DOHH2 (cell line): Measurements from ENCODE around the gene COTL1.

Experiments
- H3F3A ChIP-seq: fragments of 200-600 bp; sonication (generic), shearing (Covaris generic); 2 replicates; pipeline ENCODE4 v1.6.0; 2016; ENCODE audit warnings: antibody characterized with exemption, mild to moderate bottlenecking; ENCODE audit not compliant: control insufficient read depth, insufficient read depth
- H3K27ac ChIP-seq: fragments of 200-600 bp; sonication (generic); 2 replicates; pipeline ENCODE4 v1.5.1; 2014; ENCODE audit warnings: low read depth, mild to moderate bottlenecking, low read length, moderate library complexity
- H3K27me3 ChIP-seq: fragments of 200-600 bp; sonication (generic); 2 replicates; pipeline ENCODE4 v1.6.1; 2014; ENCODE audit warnings: mild to moderate bottlenecking, low read length, mixed read lengths; ENCODE audit not compliant: control insufficient read depth
- H3K36me3 ChIP-seq: fragments of 200-600 bp; sonication (generic); 2 replicates; pipeline ENCODE4 v1.6.1; 2014; ENCODE audit warnings: mild to moderate bottlenecking, low read length, moderate library complexity, mixed read lengths; ENCODE audit not compliant: control insufficient read depth
- H3K4me1 ChIP-seq: fragments of 200-600 bp; sonication (generic); 2 replicates; pipeline ENCODE4 v1.6.1; 2014; ENCODE audit warnings: mild to moderate bottlenecking, low read length, mixed read lengths; ENCODE audit not compliant: control insufficient read depth
- H3K4me2 ChIP-seq: fragments of 200-600 bp; sonication (generic); 2 replicates; pipeline ENCODE4 v1.6.0; 2014; ENCODE audit warnings: mild to moderate bottlenecking, low read length, moderate library complexity
- H3K4me3 ChIP-seq: fragments of 200-600 bp; sonication (generic); 2 replicates; pipeline ENCODE4 v1.5.1; 2014; ENCODE audit warnings: mild to moderate bottlenecking, low read length, mixed read lengths
- H3K79me2 ChIP-seq: fragments of 200-600 bp; sonication (generic); 2 replicates; pipeline ENCODE4 v1.6.1; 2014; ENCODE audit warnings: mild to moderate bottlenecking, low read length, mixed read lengths; ENCODE audit not compliant: control insufficient read depth
- H3K9me2 ChIP-seq: fragments of 200-600 bp; sonication (generic); replicated peaks from 2 replicates; pipeline ENCODE4 v1.6.1; 2014; ENCODE audit warnings: mild to moderate bottlenecking, low read length, mixed read lengths; ENCODE audit not compliant: control insufficient read depth
- H3K9me3 ChIP-seq: fragments of 200-600 bp; sonication (generic); 2 replicates; pipeline ENCODE4 v1.6.1; 2014; ENCODE audit warnings: antibody characterized with exemption, low read length, mixed read lengths; ENCODE audit not compliant: control insufficient read depth, insufficient read depth
- H4K20me1 ChIP-seq: fragments of 200-600 bp; sonication (generic); 2 replicates; pipeline ENCODE4 v1.6.0; 2014; ENCODE audit warnings: low read depth, mild to moderate bottlenecking, antibody characterized with exemption, low read length, moderate library complexity; ENCODE audit not compliant: control insufficient read depth, insufficient read depth
- EZH2phosphoT487 ChIP-seq: fragments of 200-600 bp; sonication (generic); IDR thresholded peaks from 2 replicates; pipeline ENCODE4 v1.6.1; 2017; ENCODE audit warnings: borderline replicate concordance, mild to moderate bottlenecking, antibody characterized with exemption, low read length, moderate library complexity, mixed read lengths
- TF ChIP-seq, protein P1 (sequence below): fragments of 200-600 bp; sonication (generic); IDR thresholded peaks from one replicate; pipeline ENCODE4 v1.5.1; 2014; ENCODE audit warnings: antibody characterized with exemption, mild to moderate bottlenecking, low read depth, low read length; ENCODE audit not compliant: poor library complexity, severe bottlenecking

COTL1 gene

GRCh38 chr16:84663433-84664101 is 45.7 kb upstream of the COTL1 start:
- H3K27ac ChIP-seq, result peak overlapping the region; percentile 72
- H3K27me3 ChIP-seq, result no peaks in the 10 kb centered on the region
- H3K4me1 ChIP-seq, result peaks cover 40% of the 10 kb centered on the region
- peaks cover 3% of the 10 kb centered on the region; the same call in 1 of the 2 replicates for H3F3A ChIP-seq
- H3K4me2 ChIP-seq, result peak overlapping the region; percentile 79
- H3K36me3 ChIP-seq, result peaks cover 42% of the 10 kb centered on the region
- TF ChIP-seq EZH2phosphoT487, result no peak
- TF ChIP-seq, protein P1, sequence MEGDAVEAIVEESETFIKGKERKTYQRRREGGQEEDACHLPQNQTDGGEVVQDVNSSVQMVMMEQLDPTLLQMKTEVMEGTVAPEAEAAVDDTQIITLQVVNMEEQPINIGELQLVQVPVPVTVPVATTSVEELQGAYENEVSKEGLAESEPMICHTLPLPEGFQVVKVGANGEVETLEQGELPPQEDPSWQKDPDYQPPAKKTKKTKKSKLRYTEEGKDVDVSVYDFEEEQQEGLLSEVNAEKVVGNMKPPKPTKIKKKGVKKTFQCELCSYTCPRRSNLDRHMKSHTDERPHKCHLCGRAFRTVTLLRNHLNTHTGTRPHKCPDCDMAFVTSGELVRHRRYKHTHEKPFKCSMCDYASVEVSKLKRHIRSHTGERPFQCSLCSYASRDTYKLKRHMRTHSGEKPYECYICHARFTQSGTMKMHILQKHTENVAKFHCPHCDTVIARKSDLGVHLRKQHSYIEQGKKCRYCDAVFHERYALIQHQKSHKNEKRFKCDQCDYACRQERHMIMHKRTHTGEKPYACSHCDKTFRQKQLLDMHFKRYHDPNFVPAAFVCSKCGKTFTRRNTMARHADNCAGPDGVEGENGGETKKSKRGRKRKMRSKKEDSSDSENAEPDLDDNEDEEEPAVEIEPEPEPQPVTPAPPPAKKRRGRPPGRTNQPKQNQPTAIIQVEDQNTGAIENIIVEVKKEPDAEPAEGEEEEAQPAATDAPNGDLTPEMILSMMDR, result no peak
- H3K4me3 ChIP-seq, result peak overlapping the region; percentile 64
- H3K9me2 ChIP-seq, result no peaks in the 10 kb centered on the region
- no peaks in the 10 kb centered on the region for H3K9me3 ChIP-seq
- H4K20me1 ChIP-seq, result no peaks in the 10 kb centered on the region
- no peaks in the 10 kb centered on the region for H3K79me2 ChIP-seq

- no peaks in the 10 kb centered on the region for H4K20me1 ChIP-seq
- TF ChIP-seq EZH2phosphoT487, result no peak
- TF ChIP-seq, protein P1, result no peak
- no peak overlapping the region for H3K27ac ChIP-seq
- peak overlapping the region; percentile 64; the same call in 1 of the 2 replicates for H3K4me3 ChIP-seq
- H3K4me1 ChIP-seq, result peaks cover 40% of the 10 kb centered on the region
- H3K9me3 ChIP-seq, result no peaks in the 10 kb centered on the region
- H3K27me3 ChIP-seq, result no peaks in the 10 kb centered on the region
- no peaks in the 10 kb centered on the region for H3K79me2 ChIP-seq
- H3K4me2 ChIP-seq, result peak overlapping the region; percentile 79
- no peaks in the 10 kb centered on the region for H3K9me2 ChIP-seq
- H3F3A ChIP-seq, result peaks cover 3% of the 10 kb centered on the region
- peaks cover 51% of the 10 kb centered on the region for H3K36me3 ChIP-seq
These were observed 44.6 kb upstream of the COTL1 start for GRCh38 chr16:84662471-84662870.

- Histone ChIP-seq H3K27me3 (no peaks in the 10 kb centered on the region), H4K20me1 (no peaks in the 10 kb centered on the region; the same call in 1 of the 2 replicates), H3K36me3 (peaks cover 60% of the 10 kb centered on the region), H3K4me2 (no peak overlapping the region), H3K27ac (no peak overlapping the region), H3K4me3 (no peak overlapping the region), H3K4me1 (peaks cover 46% of the 10 kb centered on the region), H3K79me2 (peaks cover 6% of the 10 kb centered on the region), H3K9me3 (no peaks in the 10 kb centered on the region), H3F3A (peaks cover 3% of the 10 kb centered on the region), H3K9me2 (no peaks in the 10 kb centered on the region)
- TF ChIP-seq EZH2phosphoT487, result no peak
- TF ChIP-seq, protein P1, result no peak
These were observed 43.7 kb upstream of the COTL1 start for GRCh38 chr16:84661418-84662060.
